Stimulated activated CD4-positive, alpha-beta T cell treated with anti-CD3 and anti-CD28 coated beads, Interleukin-12 subunit alpha, Interleukin-12 subunit beta, amount 100 ng/mL, for 48 hours (primary cell): Measurements from ENCODE around the gene MTMR12.

Source experiments
- DNase-seq, 3 donors: peaks; one replicate each; pipeline ENCODE4 v3.0.0-alpha.2; 2020; ENCODE audit warnings: low read depth in 2 of 3, low spot score in 1 of 3

Gene MTMR12

DNA sequence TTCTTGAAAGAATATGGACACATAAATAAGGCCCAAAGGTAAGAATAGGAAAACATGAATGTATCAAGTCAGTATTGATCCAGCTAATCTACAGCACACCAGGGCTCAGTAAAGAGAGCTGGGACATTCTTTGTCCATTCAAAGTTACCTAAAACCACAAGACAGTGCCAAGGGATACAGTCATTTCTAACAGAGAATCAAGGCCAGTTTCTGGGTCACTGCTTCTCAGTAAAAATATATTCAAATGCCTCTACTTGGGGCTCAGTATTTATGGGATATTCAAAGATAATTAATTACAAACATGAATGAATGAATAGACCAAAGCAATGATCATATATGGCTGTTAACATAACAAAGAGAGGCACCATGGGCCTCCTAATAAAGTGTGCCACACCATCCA lies 34.9 kb downstream of the MTMR12 start:
- DNase-seq = no peak

DNA sequence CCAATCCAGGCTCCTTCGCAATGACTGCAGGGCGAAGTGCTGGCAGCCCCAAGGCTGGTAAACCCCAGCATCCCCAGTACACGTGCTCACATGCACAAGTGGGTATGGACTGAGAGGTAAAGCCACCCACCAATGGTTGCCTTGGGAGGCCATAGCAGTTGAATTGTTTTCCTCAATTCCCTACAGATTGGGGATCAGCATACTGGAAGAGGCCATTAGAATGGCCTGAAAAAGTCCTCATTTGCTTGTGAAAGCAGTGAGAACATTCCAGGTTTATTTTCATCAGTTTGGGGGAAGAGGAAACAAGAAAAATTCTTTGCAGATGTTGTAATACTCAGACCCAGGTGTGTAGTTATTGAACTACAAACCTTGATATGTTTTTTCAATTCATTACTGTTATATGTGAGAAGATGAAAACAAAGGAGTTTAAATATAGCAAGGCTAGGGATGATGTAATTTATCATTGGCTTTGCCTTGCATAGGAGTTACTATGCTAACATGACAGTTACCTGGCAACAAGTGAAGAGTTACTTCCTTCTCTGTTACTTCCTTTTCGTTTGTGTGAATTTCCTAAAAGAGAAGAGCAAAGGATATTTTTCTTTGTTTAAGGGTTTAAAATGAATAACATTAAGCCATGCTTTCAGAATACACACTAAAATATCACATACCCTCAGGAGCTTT lies 36.4 kb downstream of the MTMR12 start:
- DNase-seq = no peak

- no peak for DNase-seq
These were observed 37.4 kb downstream of the MTMR12 start for GRCh38 chr5:32275396-32275741.

GRCh38 chr5:32274548-32275395 lies 38.0 kb downstream of the MTMR12 start:
- DNase-seq = no peak

DNA sequence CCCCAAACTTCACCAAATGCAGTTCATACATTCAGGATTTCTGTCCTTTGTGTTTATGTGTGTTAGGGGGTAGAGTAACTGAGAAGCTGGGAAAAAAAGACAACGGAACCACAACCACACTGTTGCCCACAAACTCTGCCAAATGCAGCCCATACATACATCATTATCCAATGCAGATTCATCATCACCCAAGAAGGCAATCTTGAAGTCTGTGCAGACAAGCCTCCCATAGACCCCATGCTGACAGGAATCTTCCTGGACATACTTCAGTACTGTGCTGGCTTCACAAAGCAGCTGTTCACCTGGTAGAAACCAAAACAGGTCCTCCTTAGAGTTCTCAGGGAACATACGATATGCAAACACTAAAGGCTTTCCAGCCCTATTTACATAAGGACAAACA lies 38.9 kb downstream of the MTMR12 start:
- no peak for DNase-seq

DNA sequence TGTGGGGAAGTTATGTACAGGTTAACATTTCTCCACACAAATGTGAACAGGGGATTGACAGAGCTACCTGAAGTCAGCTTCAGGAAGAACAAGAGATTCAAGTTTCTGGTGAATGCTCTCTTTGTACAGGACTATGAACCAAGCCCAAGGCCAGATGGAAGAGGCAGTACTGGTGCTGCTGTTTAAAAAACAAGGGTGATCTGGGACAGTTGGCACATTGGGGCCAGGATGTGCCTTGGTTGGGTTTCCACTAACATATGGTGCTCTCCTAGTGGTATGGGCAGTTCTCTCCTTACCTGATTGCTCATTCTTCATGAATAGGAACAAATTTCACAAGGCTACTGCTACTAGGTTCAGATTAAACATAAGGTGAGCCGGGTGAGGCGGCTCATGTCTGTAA lies 40.0 kb downstream of the MTMR12 start:
- no peak for DNase-seq

- DNase-seq = no peak
These were observed 41.8 kb downstream of the MTMR12 start for GRCh38 chr5:32270946-32271345.

DNA sequence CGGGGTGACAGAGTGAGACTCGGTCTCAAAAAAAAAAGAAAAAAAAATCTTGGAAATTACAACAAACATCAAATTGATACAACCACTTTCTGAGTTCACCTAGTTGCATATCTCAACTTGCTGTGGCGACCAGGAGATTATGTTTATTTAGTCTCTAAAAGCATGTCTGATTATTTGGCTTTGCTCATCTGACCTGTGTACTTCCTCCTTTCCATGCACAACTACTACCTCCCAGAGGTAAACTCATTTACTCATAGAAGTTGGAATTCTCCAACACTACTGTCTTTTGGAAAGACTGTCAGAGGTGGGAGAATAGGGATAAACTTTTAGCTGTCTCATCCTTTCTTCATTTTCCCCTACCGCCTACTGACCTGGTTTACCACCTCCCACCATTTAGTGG lies 42.6 kb downstream of the MTMR12 start:
- no peak for DNase-seq

DNA sequence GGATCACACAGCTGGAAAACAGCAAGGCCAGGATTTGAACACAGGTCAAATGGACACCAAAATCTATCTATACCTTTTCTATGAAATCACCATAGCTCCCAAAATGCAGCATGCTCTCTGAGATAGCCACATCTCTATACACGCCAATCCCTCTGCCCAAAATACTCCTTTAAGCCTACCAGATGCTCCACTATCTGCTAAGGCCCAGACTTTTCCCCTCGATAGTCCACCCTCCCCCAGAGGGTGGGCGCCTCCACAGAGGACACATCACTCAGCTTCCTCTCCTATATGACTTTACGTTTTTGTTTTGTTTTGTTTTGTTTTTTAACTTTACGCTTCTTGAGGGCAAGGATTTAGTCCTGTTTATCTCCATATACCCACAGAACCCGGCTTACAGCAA lies 46.8 kb downstream of the MTMR12 start:
- DNase-seq = no peak

DNA sequence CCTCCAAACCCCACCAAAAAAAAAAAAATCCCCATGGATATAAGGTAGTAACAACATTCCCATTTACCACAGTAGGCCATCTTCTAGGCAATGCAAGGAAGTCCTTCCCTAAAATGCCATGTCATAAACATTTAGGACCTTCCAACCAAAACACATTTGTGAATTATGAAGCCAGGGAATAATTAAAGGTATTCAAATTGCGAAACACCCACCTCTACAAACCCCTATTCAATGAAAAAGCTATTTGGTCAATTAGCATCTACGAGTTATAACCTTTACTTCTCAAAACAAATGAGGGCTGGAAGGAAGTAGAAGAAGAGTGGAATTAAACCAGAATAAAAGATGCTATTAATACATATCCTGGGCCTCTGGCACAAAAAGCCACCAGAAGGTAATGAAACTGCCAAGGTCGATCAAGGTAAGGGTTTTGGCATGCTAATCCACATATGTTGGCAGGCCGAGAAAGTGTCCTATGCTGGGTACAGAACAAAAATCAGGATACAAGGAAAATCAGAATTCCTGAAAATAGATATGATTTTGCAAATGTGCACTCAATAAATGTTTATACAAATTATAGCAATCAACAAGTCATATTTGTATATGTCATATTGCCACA lies 47.7 kb downstream of the MTMR12 start:
- DNase-seq = no peak

GRCh38 chr5:32263684-32264083 lies 49.1 kb downstream of the MTMR12 start:
- DNase-seq = no peak

DNA sequence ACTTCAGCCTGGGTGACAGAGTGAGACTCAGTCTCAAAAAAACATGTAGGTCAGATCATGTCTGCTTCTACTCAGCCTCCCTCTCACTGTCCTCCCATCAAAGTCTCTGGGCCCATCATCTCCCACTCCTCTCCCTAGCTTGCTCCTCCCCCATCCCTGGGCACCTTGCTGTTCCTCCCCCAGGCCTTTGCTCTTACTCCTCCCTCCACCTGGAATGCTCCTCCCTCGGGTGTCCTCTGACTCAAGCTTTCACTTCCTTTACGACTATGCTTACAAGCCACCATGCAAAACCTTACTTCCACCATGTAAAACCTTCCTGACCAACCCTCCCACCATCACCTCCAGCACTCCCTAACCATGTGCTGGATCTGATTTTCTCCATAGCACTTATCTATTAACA lies 51.5 kb downstream of the MTMR12 start:
- DNase-seq = peak in 1 of 3 donors; percentile 11

DNA sequence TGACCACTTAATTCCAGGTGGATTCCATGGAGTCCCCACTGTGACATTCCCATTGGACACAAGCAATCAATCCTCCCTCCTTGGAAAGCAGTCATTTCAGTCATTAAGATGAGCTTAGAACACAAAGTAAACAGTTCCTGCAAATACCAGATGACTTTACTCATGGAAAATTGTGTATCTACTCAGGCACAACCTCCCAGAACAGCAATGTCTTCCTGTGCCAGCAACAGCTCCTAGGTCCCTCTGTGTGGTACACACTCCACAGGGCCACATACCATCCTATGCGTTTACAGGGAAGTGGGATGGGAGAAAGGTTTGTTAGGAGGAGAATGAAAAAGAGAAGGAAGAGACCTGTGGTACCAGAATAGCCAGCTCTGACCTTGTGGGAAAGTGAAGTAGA lies 53.7 kb downstream of the MTMR12 start:
- no peak for DNase-seq

- DNase-seq = no peak
These were observed 54.3 kb downstream of the MTMR12 start for GRCh38 chr5:32258424-32258823.

GRCh38 chr5:32255540-32255900 lies 57.2 kb downstream of the MTMR12 start:
- DNase-seq = no peak

DNA sequence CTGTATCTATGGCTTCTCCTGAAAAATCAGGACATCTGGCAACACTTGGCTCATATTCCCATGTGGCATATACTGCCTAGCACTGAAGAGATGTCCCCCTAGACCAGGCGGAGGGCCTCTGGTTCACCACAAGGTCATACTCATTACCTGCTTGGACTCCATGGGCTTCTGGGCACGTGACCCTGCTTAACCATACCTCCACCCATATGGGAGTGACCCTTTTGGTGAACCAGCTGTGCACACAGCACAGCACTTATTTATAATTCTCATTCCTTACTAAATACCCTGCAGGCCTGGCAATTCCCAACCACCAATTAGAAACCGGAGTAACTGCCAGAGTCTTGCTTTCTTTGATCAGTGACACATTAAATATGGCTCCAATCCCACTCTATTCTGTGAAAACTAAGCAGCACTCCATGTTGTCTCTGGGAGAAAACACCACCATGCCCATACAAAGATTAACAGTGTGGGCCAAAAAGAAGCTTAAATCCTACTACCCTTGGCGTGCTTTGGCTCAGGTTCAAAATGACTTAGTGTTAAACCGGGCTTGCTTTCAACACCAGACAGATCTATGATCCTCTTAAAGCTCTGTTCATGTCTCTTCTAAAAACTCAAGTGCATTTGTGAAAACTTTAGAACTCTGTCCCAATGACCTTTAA lies 57.7 kb downstream of the MTMR12 start:
- DNase-seq = no peak

DNA sequence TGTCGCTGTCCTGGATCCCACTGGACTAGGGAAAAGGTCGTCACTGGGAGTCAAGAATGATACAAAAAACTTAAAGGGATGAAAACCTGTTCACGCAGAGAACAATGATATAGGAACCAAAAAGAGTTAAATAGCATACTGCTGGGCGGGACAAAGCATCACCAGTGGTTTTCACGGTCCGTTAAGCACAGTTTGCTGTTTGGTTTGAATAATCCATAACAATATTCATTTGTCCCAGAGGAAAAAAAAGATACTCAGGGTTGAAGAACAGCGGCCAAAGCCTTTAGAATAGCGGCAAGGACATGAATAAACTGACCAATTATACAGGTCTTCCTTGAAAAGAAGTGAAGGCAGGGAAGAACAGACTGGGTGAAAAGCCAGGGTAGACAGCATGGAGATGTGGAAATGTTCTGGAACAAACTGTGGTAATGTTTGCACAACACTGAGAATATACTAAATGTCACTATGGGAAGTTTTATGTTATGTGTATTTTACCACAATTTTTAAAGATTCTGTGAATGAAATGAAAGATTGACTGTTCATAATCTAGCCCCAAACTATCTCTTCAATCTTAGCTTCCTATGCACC lies 60.8 kb downstream of the MTMR12 start:
- DNase-seq = no peak

DNA sequence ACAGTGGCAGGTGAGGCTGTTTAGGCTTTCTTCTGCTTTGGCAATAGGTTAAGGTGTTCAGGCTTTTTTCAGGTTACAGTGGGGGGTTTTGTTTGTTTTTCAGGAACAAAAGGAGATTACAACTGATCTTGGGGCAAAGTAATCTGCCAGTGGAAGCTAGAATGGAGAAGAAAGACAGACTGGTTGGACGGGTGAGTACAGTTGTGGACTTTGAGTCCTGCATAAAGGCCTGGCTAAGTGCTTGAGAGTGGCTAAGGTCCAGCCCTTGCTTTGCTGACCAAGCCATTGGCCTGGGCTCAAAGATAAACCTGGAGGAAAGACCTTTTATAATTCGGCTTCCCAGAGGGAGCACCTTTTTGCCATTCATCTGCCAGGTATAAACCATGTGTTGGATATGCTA lies 63.1 kb downstream of the MTMR12 start:
- no peak for DNase-seq

GRCh38 chr5:32245742-32246141 lies 67.0 kb downstream of the MTMR12 start:
- DNase-seq = no peak

DNA sequence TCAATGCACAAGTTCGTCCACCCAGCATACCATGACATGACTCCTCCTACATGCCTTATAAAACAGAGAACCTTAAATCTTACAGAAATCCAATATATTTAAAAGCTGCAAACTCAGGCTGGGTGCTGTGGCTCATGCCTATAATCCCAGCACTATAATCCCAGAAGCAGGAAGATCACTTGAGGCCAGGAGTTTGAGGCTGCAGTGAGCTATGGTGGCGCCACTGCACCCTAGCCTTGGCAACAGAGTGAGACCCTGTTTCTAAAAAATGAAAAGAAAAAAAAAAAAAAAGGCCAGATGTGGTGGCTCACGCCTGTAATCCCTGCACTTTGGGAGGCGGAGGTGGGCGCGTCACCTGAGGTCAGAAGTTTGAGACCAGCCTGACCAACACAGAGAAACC lies 68.7 kb downstream of the MTMR12 start:
- no peak for DNase-seq

DNA sequence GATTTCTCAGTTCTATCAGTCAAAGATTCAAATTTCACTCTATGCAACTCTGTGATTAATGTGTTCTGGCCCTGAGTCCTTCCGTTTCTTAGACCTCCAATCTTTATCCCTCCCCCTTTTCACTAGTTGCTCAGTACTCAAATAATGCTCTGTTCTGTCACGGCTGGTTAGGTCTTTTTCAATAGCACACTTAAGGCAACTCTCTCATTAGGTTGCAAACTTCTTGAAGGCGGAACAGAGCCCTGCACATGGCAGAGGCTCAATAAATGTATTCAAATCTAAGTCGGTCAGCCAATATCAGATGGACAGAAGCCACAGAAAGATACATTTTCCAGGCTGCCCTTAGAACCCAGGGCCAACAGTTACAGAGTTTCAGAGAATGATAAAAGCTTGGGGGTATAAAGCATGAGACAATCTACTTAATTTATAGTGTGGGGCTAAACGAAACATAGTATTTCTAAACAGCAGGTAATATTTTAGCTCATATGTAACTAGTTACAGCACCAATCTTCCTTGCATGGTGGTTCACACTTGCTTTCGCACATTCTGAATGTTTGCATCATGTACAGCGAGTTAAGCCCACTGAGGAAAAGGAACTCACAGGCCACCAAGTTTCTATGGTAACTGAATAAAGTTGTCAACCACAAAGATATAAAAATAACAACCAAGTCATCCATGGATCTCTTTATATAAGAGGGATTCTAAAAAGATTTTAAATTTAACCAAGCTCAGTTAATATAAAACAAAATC lies 71.5 kb downstream of the MTMR12 start:
- no peak for DNase-seq
